ENCODE results near the gene FCN3. TPM values are rescaled to one million over a fixed set of nuclear protein-coding genes. Genes with fewer than 3 reads are reported as not detected.
A peak's percentile ranks its signal among the peaks of the same experiment; 100 is the strongest.

The FCN3 gene
- total and polyA plus RNA-seq, 9 of the 15 experiments (the other 6 are each of a cell fraction or from before 2014, with no cell fraction given): 0.49 TPM; not detected in 8

GRCh38 chr1:27392778-27393635, 18.4 kb upstream of the FCN3 start (continued):
- TF ChIP-seq HDAC8 (tag; IDR thresholded peaks at IDR 0.05): no peak
- TF ChIP-seq CREM (IDR thresholded peaks at IDR 0.05; ENCODE audit: low read depth): no peak
- TF ChIP-seq ZNF165 (CRISPR knock-in tag; IDR thresholded peaks at IDR 0.05; ENCODE audit: borderline replicate concordance): no peak
- no peak for TF ChIP-seq ZNF224 (CRISPR knock-in tag; IDR thresholded peaks at IDR 0.05)
- TF ChIP-seq SP1 (CRISPR knock-in tag; IDR thresholded peaks at IDR 0.05): no peak
- TF ChIP-seq TSC22D4 (tag; IDR thresholded peaks at IDR 0.05): no peak
- TF ChIP-seq ZNF57 (CRISPR knock-in tag; IDR thresholded peaks at IDR 0.05): no peak
- no peak for TF ChIP-seq KLF1 (tag; IDR thresholded peaks at IDR 0.05)
- TF ChIP-seq RHOXF2B (CRISPR knock-in tag; conservative IDR thresholded peaks at IDR 0.05): no peak
- TF ChIP-seq GTF3C2 (IDR thresholded peaks at IDR 0.05; ENCODE audit: borderline replicate concordance, extremely low read depth, insufficient read length): no peak
- no peak for TF ChIP-seq ZNF589 (CRISPR knock-in tag; IDR thresholded peaks at IDR 0.05; ENCODE audit: low read depth)
- no peak for TF ChIP-seq JUNB (CRISPR knock-in tag; conservative IDR thresholded peaks at IDR 0.05)
- TF ChIP-seq ZBTB7A (IDR thresholded peaks at IDR 0.05; ENCODE audit: borderline replicate concordance, control insufficient read depth, low read depth, low read length): 0 out of 2 replicates have a peak, but pooled peaks have one; percentile 35
- no peak for TF ChIP-seq CREB3L1 (IDR thresholded peaks at IDR 0.05; ENCODE audit: borderline replicate concordance, low read depth)
- TF ChIP-seq MCM3 (IDR thresholded peaks at IDR 0.05): no peak
- no peak for TF ChIP-seq HDGF (IDR thresholded peaks at IDR 0.05)
- no peak for TF ChIP-seq ZC3H4 (CRISPR knock-in tag; IDR thresholded peaks at IDR 0.05; ENCODE audit: borderline replicate concordance)
- TF ChIP-seq MXI1 (IDR thresholded peaks at IDR 0.05; ENCODE audit: low read depth, low read length): no peak
- 0 out of 2 replicates have a peak, but pooled peaks have one; percentile 13 for TF ChIP-seq RAD51 (IDR thresholded peaks at IDR 0.05; ENCODE audit: borderline replicate concordance, low read depth)
- TF ChIP-seq TGIF2 (CRISPR knock-in tag; IDR thresholded peaks at IDR 0.05): 0 out of 2 replicates have a peak, but pooled peaks have one; percentile 44
